ENCODE results near the gene MAEA.

GRCh38 chr4:1328267-1329155 lies 38.8 kb downstream of the MAEA start:
- TF ChIP-seq CTCF (IDR thresholded peaks at IDR 0.05): no peak
- no peak for TF ChIP-seq POLR2A (IDR thresholded peaks at IDR 0.05)
